Thyroid gland (tissue), 4 donors: ENCODE data around the gene SHROOM1.

ENCODE experiments used
- CTCF ChIP-seq, 6 experiments: fragments of 200-600 bp in 3 of 6; fragments of 450-650 bp in 3 of 6; sonication (generic) in 3 of 6; IDR thresholded peaks; one replicate each; pipeline ENCODE4 v1.5.1; 2016 to 2019; ENCODE audit warnings: antibody characterized with exemption in 6 of 6, mild to moderate bottlenecking in 2 of 6, inconsistent platforms in 1 of 6, moderate library complexity in 1 of 6
- POLR2A ChIP-seq, 2 donors: fragments of 450-650 bp; IDR thresholded peaks; one replicate each; pipeline ENCODE4 v1.6.1; 2017; ENCODE audit warnings: antibody characterized with exemption in 2 of 2, mild to moderate bottlenecking in 2 of 2, moderate library complexity in 1 of 2

- no peak for TF ChIP-seq CTCF (IDR thresholded peaks at IDR 0.05)
- TF ChIP-seq POLR2A (IDR thresholded peaks at IDR 0.05): no peak
Observed at GRCh38 chr5:132776131-132776937, 54.1 kb downstream of the SHROOM1 start.
